ENCODE data around the gene MNAT1.
"Not testable (repeated sequence)": the region's sequence is repeated elsewhere in the genome, so short reads cannot be mapped to it uniquely, and the experiment has no call there.

MNAT1 gene

DNA sequence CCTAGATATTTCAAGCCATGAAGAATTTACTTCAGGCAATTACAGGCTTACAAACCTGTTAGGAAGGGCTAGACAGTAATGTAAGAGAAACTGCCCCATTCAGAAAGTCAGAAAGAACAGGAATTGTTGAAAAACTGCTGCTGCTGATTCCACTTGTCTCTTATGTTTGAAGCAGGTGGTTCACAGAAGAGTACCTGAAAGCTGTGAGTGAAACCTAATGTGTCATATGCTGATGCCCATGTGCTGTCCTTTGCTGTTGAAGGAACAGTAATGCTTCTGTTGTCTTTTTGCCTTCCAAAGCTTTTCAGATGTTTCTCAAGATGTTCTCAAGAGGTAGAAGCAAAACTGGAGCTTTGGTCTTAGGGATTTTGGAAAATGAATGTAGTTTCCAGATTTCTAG lies 39.0 kb downstream of the MNAT1 start:
- peaks cover 10% of the 10 kb centered on the region for H4K20me1 ChIP-seq (ENCODE audit: insufficient read depth, low read length, poor library complexity, severe bottlenecking)
- H3K27me3 ChIP-seq (ENCODE audit: insufficient read depth, low read length, poor library complexity, severe bottlenecking): no peaks in the 10 kb centered on the region
- no peak overlapping the region for H3K9ac ChIP-seq (ENCODE audit: low read depth, low read length, poor library complexity, severe bottlenecking)
- H3K9me3 ChIP-seq (ENCODE audit: insufficient read depth, low read depth, low read length): no peaks in the 10 kb centered on the region
- no peak overlapping the region for H3K4me3 ChIP-seq (ENCODE audit: low read length, poor library complexity, severe bottlenecking)
- H3K36me3 ChIP-seq (ENCODE audit: insufficient read depth, low read length): no peaks in the 10 kb centered on the region
- peaks cover 28% of the 10 kb centered on the region for H3K4me1 ChIP-seq (ENCODE audit: insufficient read depth, low read length, poor library complexity, severe bottlenecking)
- no peaks in the 10 kb centered on the region for H3F3A ChIP-seq (ENCODE audit: low read depth)
- no peak overlapping the region for H3K4me2 ChIP-seq (ENCODE audit: low read depth, low read length, poor library complexity, severe bottlenecking)
- H3K79me2 ChIP-seq (ENCODE audit: insufficient read depth, low read length): peaks cover 83% of the 10 kb centered on the region
- no peaks in the 10 kb centered on the region for H3K9me2 ChIP-seq (replicated peaks; ENCODE audit: low read depth, low read length)
- no peak overlapping the region for H2AFZ ChIP-seq (ENCODE audit: low read length)
- no peak for TF ChIP-seq EZH2phosphoT487 (IDR thresholded peaks at IDR 0.05; ENCODE audit: borderline replicate concordance)
- TF ChIP-seq, protein P1, sequence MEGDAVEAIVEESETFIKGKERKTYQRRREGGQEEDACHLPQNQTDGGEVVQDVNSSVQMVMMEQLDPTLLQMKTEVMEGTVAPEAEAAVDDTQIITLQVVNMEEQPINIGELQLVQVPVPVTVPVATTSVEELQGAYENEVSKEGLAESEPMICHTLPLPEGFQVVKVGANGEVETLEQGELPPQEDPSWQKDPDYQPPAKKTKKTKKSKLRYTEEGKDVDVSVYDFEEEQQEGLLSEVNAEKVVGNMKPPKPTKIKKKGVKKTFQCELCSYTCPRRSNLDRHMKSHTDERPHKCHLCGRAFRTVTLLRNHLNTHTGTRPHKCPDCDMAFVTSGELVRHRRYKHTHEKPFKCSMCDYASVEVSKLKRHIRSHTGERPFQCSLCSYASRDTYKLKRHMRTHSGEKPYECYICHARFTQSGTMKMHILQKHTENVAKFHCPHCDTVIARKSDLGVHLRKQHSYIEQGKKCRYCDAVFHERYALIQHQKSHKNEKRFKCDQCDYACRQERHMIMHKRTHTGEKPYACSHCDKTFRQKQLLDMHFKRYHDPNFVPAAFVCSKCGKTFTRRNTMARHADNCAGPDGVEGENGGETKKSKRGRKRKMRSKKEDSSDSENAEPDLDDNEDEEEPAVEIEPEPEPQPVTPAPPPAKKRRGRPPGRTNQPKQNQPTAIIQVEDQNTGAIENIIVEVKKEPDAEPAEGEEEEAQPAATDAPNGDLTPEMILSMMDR (conservative IDR thresholded peaks at IDR 0.05; ENCODE audit: low read length): no peak

DNA sequence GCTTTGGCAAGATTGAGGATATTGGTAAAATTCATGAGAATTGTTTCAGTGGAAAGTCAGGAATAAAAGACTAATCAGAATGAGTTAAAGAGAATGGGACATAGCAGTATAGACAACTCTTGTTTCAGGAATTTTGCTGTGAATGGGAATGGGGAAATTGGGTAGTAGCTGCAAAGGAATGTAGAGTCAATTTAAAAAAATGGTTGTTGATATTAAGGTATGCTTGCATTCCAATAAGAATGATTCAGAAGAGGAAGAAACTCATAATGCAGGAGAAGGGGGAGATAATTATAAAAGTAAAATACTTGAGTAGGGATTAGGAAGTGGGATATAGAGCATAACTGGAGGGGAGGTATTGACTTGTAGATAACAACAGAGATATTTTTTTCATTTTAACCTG lies 40.7 kb downstream of the MNAT1 start:
- H3K9ac ChIP-seq (ENCODE audit: low read depth, low read length, poor library complexity, severe bottlenecking): no peak overlapping the region
- no peaks in the 10 kb centered on the region for H3K9me2 ChIP-seq (replicated peaks; ENCODE audit: low read depth, low read length)
- TF ChIP-seq, protein P1 (conservative IDR thresholded peaks at IDR 0.05; ENCODE audit: low read length): no peak
- no peak for TF ChIP-seq EZH2phosphoT487 (IDR thresholded peaks at IDR 0.05; ENCODE audit: borderline replicate concordance)
- peaks cover 10% of the 10 kb centered on the region for H4K20me1 ChIP-seq (ENCODE audit: insufficient read depth, low read length, poor library complexity, severe bottlenecking)
- no peaks in the 10 kb centered on the region for H3K9me3 ChIP-seq (ENCODE audit: insufficient read depth, low read depth, low read length)
- no peak overlapping the region for H2AFZ ChIP-seq (ENCODE audit: low read length)
- H3K4me3 ChIP-seq (ENCODE audit: low read length, poor library complexity, severe bottlenecking): no peak overlapping the region
- peaks cover 28% of the 10 kb centered on the region for H3K4me1 ChIP-seq (ENCODE audit: insufficient read depth, low read length, poor library complexity, severe bottlenecking)
- H3K27me3 ChIP-seq (ENCODE audit: insufficient read depth, low read length, poor library complexity, severe bottlenecking): no peaks in the 10 kb centered on the region
- peaks cover 81% of the 10 kb centered on the region for H3K79me2 ChIP-seq (ENCODE audit: insufficient read depth, low read length)
- H3F3A ChIP-seq (ENCODE audit: low read depth): no peaks in the 10 kb centered on the region
- no peak overlapping the region for H3K4me2 ChIP-seq (ENCODE audit: low read depth, low read length, poor library complexity, severe bottlenecking)
- no peaks in the 10 kb centered on the region for H3K36me3 ChIP-seq (ENCODE audit: insufficient read depth, low read length)

DNA sequence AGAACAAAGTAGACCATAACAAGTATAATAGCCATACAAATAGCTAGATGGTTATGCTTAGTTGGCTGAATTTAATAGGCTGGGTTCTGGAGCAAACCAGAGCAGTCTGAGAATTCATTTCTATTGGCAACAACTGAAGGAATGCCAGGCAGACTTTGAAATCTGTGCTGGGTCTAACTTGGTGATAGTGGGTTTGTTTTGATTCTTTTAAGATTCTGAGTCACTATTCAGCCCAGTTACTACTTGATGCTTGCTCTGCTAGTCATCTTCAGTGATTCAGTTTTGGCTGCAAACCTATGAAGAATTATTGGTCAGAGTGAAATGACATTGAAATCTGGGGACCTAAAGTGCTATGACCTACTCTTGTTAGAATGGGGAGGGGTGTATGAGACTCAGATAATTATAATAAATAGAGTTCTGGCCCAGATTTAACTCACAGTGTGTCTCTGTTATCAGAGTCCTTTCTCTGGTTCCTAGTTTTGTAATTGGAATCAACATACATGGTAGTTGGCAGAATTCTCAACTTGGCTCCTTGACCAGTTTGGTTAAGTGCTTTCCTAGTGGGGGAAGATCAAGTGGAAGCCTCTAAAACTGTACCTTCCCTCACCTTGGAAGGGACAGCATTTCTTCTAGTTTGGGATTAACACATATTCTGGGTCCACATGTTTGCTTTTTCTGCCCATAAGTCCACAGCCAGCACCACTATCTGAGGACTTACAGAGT lies 43.5 kb downstream of the MNAT1 start:
- Histone ChIP-seq H4K20me1 (ENCODE audit: insufficient read depth, low read length, poor library complexity, severe bottlenecking) (peaks cover 6% of the 10 kb centered on the region), H3K9ac (ENCODE audit: low read depth, low read length, poor library complexity, severe bottlenecking) (no peak overlapping the region), H3K4me3 (ENCODE audit: low read length, poor library complexity, severe bottlenecking) (no peak overlapping the region), H3K36me3 (ENCODE audit: insufficient read depth, low read length) (no peaks in the 10 kb centered on the region), H3K79me2 (ENCODE audit: insufficient read depth, low read length) (peaks cover 74% of the 10 kb centered on the region), H3K27me3 (ENCODE audit: insufficient read depth, low read length, poor library complexity, severe bottlenecking) (no peaks in the 10 kb centered on the region), H2AFZ (ENCODE audit: low read length) (no peak overlapping the region), H3K9me2 (replicated peaks; ENCODE audit: low read depth, low read length) (no peaks in the 10 kb centered on the region), H3F3A (ENCODE audit: low read depth) (no peaks in the 10 kb centered on the region), H3K4me2 (ENCODE audit: low read depth, low read length, poor library complexity, severe bottlenecking) (no peak overlapping the region), H3K9me3 (ENCODE audit: insufficient read depth, low read depth, low read length) (no peaks in the 10 kb centered on the region), H3K4me1 (ENCODE audit: insufficient read depth, low read length, poor library complexity, severe bottlenecking) (peaks cover 13% of the 10 kb centered on the region)
- TF ChIP-seq, protein P1 (conservative IDR thresholded peaks at IDR 0.05; ENCODE audit: low read length): no peak

DNA sequence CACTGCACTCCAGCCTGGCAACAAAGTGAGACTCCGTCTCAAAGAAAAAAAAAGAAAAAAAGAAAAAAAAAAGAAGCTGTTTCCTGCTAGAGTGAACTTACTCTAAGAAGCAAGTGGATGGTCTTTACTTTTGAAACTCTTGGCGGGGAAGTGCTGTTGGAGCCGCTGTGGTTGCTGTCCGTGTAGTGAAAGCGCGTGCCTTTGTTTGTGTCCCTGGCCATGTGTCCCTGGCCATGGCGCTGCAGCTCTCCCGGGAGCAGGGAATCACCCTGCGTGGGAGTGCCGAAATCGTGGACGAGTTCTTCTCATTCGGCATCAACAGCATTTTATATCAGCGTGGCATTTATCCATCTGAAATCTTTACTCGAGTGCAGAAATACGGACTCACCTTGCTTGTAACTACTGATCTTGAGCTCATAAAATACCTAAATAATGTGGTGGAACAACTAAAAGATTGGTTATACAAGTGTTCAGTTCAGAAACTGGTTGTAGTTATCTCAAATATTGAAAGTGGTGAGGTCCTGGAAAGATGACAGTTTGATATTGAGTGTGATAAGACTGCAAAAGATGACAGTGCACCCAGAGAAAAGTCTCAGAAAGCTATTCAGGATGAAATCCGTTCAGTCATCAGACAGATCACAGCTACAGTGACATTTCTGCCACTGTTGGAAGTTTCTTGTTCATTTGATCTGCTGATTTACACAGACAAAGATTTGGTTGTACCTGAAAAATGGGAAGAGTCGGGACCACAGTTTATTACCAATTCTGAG lies 45.4 kb downstream of the MNAT1 start:
- not testable (repeated sequence) for H3K27me3 ChIP-seq (ENCODE audit: insufficient read depth, low read length, poor library complexity, severe bottlenecking); H2AFZ ChIP-seq (ENCODE audit: low read length); H3K9me2 ChIP-seq (replicated peaks; ENCODE audit: low read depth, low read length); H3K36me3 ChIP-seq (ENCODE audit: insufficient read depth, low read length); H3K9ac ChIP-seq (ENCODE audit: low read depth, low read length, poor library complexity, severe bottlenecking); H3K9me3 ChIP-seq (ENCODE audit: insufficient read depth, low read depth, low read length); H3K4me2 ChIP-seq (ENCODE audit: low read depth, low read length, poor library complexity, severe bottlenecking); H4K20me1 ChIP-seq (ENCODE audit: insufficient read depth, low read length, poor library complexity, severe bottlenecking); H3F3A ChIP-seq (ENCODE audit: low read depth); H3K4me3 ChIP-seq (ENCODE audit: low read length, poor library complexity, severe bottlenecking); H3K4me1 ChIP-seq (ENCODE audit: insufficient read depth, low read length, poor library complexity, severe bottlenecking)
- peaks cover 68% of the 10 kb centered on the region for H3K79me2 ChIP-seq (ENCODE audit: insufficient read depth, low read length)

- H3K9me2 ChIP-seq (replicated peaks; ENCODE audit: low read depth, low read length); H3K36me3 ChIP-seq (ENCODE audit: insufficient read depth, low read length); H3F3A ChIP-seq (ENCODE audit: low read depth); H3K4me1 ChIP-seq (ENCODE audit: insufficient read depth, low read length, poor library complexity, severe bottlenecking); H3K9ac ChIP-seq (ENCODE audit: low read depth, low read length, poor library complexity, severe bottlenecking); H4K20me1 ChIP-seq (ENCODE audit: insufficient read depth, low read length, poor library complexity, severe bottlenecking); H2AFZ ChIP-seq (ENCODE audit: low read length); H3K4me2 ChIP-seq (ENCODE audit: low read depth, low read length, poor library complexity, severe bottlenecking); H3K4me3 ChIP-seq (ENCODE audit: low read length, poor library complexity, severe bottlenecking); H3K27me3 ChIP-seq (ENCODE audit: insufficient read depth, low read length, poor library complexity, severe bottlenecking); H3K9me3 ChIP-seq (ENCODE audit: insufficient read depth, low read depth, low read length): not testable (repeated sequence)
- peaks cover 65% of the 10 kb centered on the region for H3K79me2 ChIP-seq (ENCODE audit: insufficient read depth, low read length)
Observed at GRCh38 chr14:60780558-60780957, 46.0 kb downstream of the MNAT1 start.
